ENCODE results near the gene RBP5.

- no peak for TF ChIP-seq PAX5 (IDR thresholded peaks at IDR 0.05; ENCODE audit: insufficient read depth, low read length, severe bottlenecking)
- no peak for TF ChIP-seq POLR2A (IDR thresholded peaks at IDR 0.05; ENCODE audit: low read depth, low read length)
These were observed 690 bp upstream of the RBP5 start for GRCh38 chr12:7129287-7129871.
